Right ventricle myocardium superior (tissue), 1 donor: ENCODE results near the gene PKP1. TPM values are rescaled to one million over a fixed set of nuclear protein-coding genes. Genes with fewer than 3 reads are reported as not detected.
A peak's percentile ranks its signal among the peaks of the same experiment; 100 is the strongest.

Experiments used
- ATAC-seq: fragments of 200-7000 bp; cut with Tn5 transposase; one replicate; pipeline ENCODE4 v1.9.1; 2020; ENCODE audit warnings: mild to moderate bottlenecking; ENCODE audit not compliant: poor library complexity
- DNase-seq: peaks from one replicate; pipeline ENCODE4 v3.0.0-alpha.2; 2020
- intact Hi-C: fragments of 100-400 bp; cut with DNase I; formaldehyde crosslinking; loops from one replicate; pipeline ENCODE4 v1.11.2; 2022
- total RNA-seq: library from RNA; stranded (reverse); fragmentation: NEBNext Ultra II Directional; extraction: Animal tissue kit (Norgen Biotek cat#: 25700); gene quantifications from one replicate; pipeline ENCODE4 v1.2.1, GENCODE V29; 2021
- donor health status: DM: no; HTN: yes; CAD: no; lungs with severe emphysema.

PKP1 gene
- total RNA-seq, 1 donor from 2014 or later = 0.08 TPM

DNA sequence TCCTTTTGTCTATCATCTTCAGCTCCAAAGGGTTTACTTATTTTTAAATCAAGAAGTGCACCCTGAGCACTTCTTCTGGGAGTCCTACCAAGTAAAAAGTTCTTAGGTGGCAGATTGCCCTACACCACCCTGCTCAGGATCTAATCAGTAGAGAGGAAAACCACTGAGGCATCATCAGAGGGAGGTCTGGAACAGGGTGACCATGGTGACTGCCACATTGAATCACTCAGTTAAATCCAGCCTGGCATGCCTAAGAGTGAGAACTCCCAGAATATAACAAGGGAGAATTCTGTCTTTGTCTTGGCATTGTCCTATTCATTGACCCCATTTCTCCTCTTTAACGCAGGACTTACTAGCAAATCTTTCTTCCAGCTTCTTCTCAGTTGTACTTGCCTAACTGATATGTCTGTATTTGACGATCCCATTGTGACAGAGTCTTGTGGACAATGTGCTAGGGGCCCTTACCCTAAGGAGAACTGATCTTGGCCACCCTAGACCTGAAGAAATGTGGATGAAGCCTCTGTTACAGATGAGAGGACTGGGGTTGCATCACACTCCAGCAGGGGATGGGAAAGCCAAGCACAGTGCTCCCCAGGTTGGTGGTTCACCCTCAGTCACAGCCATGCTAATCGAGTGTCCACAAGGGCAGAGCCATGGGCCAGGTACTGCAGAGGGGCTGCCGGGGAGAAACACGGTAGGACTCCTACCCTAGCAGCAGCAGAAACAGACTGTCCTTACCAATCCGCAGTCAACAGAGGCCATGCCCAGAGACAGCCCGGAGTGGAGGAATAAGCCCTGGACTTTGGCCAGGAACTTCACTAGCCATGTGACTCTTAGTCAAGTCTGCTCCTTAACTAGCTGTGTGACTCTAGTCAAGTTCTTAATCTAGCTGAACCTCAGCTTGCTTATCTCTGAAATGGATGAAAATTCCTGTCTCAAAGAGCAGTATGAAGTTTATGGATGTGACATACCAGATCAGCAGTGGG is 15.4 kb downstream of the PKP1 start:
- ATAC-seq = no peak
- no peak for DNase-seq
- intact Hi-C loops = no loop called here

DNA sequence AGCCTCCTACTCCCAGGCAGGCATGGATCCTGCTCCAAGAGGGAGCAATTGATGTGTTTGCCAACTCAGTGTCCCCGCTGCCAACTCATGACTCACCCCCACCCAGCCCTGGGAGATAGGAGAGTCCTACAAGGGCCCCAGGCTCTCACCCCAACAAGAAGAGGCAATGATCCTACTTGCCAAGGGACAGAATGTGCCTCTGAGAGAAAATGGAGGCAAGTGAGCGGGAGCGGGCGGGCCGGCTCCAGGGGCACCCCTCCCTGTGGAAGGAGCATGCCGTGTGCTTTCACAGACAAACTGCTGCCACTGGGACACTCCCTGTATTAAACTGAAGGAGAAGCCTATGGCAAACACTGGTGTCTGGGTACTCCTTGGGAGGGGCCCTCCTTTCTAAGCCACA is 16.7 kb downstream of the PKP1 start:
- DNase-seq = peak; percentile 60
- intact Hi-C loops = loop anchor here (5.0 kb wide), 1 partner anchor 38 kb away; no protein-coding TSS in a partner anchor

DNA sequence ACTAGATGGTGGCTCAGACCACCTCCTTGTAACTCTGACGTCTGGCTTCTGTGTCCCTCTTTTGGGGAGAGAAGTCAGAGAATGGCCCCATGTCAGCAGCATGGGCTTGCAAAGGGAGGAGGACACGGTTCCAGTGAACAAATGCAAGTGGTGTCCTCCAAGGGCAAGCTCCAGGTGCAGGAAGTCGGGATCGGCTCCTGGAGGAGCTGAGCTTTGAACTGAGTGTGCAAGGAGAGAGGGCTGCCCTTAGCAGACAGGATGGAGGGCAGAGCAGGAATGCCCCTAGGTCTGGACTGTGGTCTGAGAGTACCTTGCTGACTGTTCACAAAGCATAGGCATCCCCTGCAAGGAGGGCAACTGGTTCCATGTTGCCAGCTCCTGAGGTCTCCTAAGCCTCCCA is 17.3 kb downstream of the PKP1 start:
- ATAC-seq = no peak
- intact Hi-C loops = loop anchor here (5.0 kb wide), 1 partner anchor 38 kb away; no protein-coding TSS in a partner anchor
- no peak for DNase-seq

More for the DNA sequence above, 16.7 kb downstream of the PKP1 start:
- peak; percentile 87 for ATAC-seq

DNA sequence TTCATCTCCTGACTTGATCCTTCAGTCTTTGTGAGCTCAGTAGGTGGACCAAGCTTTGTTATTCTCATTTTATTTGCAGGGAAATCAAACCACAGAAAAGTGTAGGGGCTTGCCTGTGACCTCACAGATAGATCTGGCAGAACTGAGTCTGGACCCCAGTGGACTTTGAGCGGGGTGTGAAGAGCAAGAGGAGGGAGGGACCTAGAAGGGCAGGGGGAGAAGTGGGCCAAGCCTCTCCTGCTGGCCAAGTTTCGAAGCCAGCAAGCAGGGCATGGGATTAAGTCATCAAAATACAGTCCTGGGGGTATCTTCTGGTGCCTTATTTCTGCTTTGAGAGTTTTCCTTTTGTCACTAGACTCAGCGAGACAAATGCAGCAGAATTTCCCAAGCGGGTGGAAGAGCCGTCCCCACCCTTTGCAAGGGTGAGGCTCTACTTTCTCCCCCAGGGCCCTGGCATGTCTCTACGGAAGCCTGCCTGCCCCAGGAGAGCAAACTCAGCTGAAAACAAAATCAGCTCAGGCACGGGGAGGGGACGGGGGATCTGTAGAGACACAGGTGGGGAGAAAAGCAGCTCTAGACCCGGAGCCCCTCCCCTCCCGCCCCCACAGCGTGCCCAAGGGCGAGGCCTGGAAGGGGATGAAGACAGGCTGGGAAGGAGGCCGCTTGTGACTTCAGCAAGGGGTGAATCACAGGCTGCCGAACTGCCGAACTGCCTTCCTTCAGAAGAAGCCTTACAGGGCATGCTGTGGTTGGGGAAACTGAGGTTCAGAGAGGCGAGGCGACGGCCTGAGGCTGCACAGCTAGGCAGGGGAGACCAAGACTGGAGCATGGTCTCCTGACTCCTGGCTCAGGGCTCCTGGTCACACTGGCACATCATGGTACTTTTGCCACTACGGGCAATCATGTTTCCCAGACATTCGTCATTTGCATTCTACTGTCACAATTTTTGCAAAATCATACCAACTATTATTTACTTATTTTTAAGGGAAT is 19.2 kb downstream of the PKP1 start:
- DNase-seq = no peak
- intact Hi-C loops = loop anchor here (5.0 kb wide), 1 partner anchor 40 kb away; no protein-coding TSS in a partner anchor

DNA sequence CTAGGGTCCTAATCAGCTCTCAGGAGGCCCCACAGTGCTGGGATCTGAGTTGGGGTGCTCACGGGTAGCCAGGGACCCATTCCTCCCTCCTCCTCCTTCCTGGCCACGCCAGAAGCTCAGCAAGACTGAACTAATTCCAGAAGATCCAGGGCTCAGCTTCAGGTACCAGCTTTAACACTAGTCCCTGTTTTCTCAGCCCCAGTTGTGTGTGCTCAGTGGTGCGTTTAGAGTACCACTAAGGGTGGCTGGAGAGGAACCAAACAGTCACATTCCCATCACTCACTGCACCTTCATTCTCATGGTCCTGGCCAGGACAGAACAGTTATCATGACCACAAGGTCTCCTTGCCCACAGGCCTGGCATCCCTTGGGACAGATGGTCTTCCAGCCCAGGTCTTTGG is 20.8 kb downstream of the PKP1 start:
- intact Hi-C loops = loop anchor here (5.0 kb wide), 1 partner anchor 42 kb away; no protein-coding TSS in a partner anchor
- no peak for ATAC-seq

More for the DNA sequence above, 19.2 kb downstream of the PKP1 start:
- no peak for ATAC-seq

DNA sequence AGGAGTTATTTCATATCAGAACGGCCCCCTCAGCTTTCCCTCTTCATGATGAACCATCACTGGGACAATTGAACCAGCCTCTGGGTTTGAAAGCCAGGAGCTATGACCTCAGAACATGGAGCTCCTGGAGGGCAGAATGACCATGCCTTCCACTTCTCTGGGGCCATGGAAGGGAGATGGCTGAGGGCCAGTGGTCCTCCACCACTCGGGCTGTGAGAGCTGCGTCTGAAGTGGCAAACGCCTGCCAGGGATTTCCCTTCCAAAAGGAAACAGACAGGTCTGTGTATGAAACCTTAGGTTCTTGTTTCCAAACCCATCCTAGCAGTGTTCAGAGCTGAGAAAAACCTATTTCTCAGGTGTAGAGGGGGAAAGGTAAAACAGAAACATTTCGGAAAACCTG is 22.5 kb downstream of the PKP1 start:
- no peak for DNase-seq
- intact Hi-C loops = no loop called here
- no peak for ATAC-seq

More for the DNA sequence above, 20.8 kb downstream of the PKP1 start:
- no peak for DNase-seq

DNA sequence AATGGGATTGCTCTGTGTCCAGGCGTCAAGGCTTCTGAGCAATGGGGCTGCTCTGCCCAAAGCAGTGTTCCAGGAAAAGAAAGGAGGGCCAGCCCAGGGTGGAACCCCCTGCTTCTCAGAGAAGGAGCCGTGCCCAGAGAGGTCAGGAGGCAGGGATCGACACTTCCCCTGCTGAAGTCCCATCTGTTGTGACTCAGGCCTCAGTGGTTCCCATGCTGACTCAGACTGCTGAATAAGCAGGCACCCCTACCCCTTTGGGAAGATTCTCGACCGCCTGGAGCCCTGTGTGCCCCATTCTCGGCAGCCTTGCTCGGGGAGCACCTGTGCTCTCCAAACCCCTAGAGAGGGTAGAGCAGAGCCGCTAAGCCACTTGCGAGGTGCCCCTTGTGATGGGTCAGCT is 23.9 kb downstream of the PKP1 start:
- intact Hi-C loops = no loop called here
- ATAC-seq (no peak), DNase-seq (no peak)

DNA sequence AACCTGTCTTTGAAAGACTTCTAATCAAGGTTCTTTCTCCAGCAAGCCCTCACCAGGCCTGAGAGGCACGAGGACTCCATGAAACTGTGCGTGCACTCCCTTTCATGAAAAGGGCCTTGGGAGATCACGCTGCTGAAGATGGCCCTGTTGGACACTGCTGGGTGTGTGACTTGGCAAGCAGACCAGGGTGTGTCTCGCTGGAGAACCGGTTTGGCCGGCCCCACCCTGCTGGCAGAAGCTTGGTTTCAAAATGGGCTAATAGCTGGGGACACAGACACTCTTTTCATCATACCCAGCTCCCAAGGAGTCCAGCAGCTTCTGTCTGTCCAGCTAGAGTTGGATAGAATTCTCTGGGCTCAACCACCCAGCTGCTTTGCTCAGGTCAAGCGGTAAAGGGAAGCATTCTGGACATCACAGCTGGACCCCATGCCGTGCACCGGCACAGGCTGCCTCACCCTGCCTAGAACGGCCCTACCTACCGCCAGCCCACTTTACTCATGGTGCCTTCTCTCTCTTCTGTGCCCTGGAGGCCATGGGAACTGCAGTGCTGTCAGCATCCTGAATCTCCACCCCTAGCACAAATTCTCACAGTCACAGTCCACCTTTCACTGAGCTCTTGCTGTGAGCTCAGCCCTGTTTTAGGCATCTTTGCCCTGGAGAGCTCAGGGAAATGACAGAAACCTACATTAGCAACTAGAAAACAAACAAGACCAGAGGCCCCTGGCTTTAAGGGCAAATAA is 24.6 kb downstream of the PKP1 start:
- intact Hi-C loops = no loop called here
- DNase-seq (no peak), ATAC-seq (no peak)

DNA sequence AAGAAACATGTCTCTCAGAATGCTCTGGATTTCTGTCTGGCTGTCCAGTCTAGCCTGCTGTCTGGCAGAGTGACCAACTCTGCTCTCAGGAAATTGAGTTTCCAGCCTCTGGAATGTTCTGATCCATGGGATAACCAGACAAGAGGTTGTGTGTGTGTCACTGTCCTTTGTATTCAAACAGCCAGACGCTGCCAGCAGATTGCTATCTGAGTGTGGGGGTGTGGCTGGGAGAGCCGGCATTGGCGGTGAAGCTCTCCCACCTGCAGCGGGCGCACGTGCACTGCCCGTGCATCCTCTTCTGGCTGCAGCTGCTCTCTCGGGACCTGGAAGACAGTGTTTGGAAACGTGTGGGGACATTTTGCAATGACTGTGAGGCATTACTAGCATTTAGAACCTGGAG is 26.1 kb downstream of the PKP1 start:
- intact Hi-C loops = no loop called here
- DNase-seq = peak; percentile 80
- ATAC-seq = peak; percentile 79

DNA sequence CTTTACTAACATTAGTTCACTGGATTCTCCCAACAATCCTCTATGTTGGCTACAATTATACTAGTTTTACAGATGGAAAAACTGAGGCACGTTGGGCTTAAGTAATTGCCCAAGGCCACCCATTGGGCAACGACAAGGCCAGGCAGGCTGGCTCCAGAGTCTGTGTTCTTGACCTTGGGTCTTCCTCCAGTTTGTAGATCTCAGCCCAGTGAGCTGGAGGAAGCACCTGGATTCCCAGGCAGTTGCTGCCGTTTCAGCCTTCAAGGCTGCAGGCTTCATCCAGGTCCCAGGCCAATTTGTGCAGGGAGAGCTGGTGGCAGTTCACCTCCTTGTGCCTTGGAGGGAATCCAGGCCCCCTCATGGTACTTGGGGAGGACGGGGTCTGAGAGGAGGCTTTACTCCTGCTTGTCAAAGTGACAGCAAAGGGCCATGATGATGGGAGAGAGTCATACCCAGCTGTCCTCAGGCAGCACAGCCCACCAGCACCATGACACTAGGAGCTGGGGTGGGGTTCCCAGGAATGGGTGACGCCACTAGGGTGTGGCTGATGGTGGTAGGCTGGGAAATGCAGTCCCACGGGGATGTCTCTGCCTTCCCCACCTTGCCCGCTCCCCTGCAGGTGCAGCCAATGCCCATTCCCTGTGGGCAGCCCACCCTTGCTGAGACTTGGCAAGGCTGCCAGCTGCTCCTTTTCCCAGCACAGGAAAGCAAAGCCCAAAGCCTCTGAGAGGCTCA is 27.1 kb downstream of the PKP1 start:
- ATAC-seq (no peak), DNase-seq (no peak)
- intact Hi-C loops = no loop called here

DNA sequence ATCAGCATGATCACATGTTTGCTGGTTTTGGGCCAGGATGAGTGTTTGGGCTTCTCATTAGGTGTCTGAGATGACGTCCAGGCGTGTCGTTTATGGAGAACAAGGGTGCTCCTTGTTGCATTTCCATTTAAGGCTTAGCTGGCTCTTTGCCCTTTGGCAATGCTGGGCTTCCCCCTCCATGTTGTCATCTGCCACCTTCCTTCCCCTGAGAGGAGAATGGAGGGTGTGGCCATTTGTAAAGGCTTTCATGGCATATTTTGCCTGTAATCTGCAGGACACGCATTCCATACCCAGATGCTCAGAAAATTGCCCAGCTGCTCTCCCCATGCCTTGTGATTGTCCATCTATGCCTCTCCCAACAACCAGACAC is 27.7 kb downstream of the PKP1 start:
- ATAC-seq (no peak), DNase-seq (no peak)
- intact Hi-C loops = no loop called here

DNA sequence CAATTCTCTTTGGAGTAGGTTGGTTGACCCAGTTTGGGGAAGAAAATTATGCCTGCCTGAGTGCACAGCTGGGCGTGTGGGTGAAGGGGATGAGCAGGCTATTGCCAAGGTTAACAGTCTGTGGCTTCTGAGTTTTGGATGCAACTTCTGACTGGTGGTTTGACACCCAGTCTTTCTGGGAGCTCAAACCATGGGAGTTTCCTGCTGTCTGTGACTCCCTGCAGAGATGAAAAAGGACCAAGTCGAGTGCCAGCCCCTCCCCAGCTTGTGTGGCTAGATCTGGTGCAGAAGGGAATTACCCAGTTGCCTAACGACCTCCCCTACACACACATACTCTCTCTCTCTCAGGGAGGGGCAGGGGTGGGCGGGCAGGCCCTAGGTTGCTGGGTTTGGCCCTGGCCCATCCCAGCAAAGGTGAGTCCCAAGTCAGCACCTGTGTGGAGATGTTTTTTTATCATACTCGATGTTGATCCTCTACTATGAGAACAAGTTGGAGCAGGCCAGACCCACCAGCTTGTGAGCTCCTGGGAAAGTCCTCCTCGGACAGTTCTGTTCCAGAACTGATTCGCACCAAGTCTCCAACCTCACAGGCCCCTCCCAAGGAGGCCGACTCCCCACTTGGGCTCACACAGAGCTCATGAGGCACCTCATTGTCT is 28.2 kb downstream of the PKP1 start:
- DNase-seq = no peak
- intact Hi-C loops = no loop called here
- no peak for ATAC-seq

DNA sequence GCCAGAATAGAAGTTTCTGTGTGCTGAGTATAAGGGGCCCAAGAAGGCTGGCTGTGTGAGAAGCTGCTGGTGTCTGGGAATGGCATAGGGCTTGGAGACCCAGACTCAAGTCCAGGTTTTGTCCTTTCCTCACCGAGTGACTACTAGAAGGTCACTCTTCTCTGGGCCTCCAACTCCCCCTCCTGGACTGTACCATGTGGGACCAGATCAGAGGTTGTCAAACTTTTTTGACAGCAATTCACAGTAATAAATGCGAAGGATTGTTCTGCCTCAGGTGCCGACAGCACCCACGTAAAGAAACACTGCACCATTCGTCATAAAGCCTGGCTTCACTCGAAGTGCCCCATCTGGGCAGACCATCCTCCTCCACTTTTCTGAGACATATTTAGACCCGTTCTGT is 29.0 kb downstream of the PKP1 start:
- DNase-seq = no peak
- intact Hi-C loops = no loop called here
- no peak for ATAC-seq

DNA sequence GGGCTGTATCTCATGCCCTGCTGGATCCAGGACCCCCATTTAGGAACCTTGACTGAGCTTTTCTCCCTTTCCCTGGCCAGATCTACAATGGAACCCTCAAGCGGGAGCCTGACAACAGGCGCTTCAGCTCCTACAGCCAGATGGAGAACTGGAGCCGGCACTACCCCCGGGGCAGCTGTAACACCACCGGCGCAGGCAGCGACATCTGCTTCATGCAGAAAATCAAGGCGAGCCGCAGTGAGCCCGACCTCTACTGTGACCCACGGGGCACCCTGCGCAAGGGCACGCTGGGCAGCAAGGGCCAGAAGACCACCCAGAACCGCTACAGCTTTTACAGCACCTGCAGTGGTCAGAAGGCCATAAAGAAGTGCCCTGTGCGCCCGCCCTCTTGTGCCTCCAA is 29.8 kb downstream of the PKP1 start:
- ATAC-seq = no peak
- intact Hi-C loops = no loop called here

DNA sequence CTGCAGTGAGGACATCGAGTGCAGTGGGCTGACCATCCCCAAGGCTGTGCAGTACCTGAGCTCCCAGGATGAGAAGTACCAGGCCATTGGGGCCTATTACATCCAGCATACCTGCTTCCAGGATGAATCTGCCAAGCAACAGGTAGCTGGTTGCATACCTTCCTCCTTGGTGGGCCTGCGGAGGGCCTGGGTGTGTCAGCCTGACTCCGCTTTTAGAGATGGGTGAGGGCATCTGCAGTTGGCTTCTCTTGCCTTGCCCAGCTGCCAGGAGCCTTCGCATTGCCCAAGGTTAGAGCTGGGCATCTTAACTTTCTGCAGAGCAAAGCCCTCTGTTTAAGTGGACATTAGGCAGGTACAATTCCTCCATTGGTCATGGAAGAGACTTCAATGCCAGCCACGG is 33.2 kb downstream of the PKP1 start:
- intact Hi-C loops = no loop called here
- no peak for ATAC-seq
- DNase-seq = no peak

More for the DNA sequence above, 29.8 kb downstream of the PKP1 start:
- DNase-seq = no peak

DNA sequence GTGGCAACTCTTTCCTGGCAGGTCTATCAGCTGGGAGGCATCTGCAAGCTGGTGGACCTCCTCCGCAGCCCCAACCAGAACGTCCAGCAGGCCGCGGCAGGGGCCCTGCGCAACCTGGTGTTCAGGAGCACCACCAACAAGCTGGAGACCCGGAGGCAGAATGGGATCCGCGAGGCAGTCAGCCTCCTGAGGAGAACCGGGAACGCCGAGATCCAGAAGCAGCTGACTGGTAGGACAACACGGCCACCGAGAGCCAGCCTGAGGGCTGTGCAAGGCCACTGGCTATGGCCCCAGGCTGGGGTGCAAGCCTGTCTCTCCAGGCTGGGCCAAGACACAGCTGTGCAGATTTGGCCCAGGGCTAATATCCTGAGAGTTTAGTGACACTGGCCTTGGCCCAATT is 34.2 kb downstream of the PKP1 start:
- intact Hi-C loops = no loop called here
- no peak for DNase-seq
- no peak for ATAC-seq
